Endothelial cell (in vitro differentiated cells): ENCODE measurements around the gene KIAA1671. TPM values are rescaled to one million over a fixed set of nuclear protein-coding genes. Genes with fewer than 3 reads are reported as not detected.

Source experiments
- DNase-seq: peaks from one replicate; pipeline ENCODE4 v3.0.0; 2021; ENCODE audit warnings: low spot score
- H3K27ac Mint-ChIP-seq: one replicate; pipeline ENCODE4 v1.8.0; 2021; ENCODE audit warnings: mixed read lengths, inconsistent platforms; ENCODE audit not compliant: unreplicated experiment
- H3K27me3 Mint-ChIP-seq: one replicate; pipeline ENCODE4 v1.8.0; 2021; ENCODE audit warnings: mild to moderate bottlenecking, moderate library complexity, mixed read lengths, inconsistent platforms; ENCODE audit not compliant: unreplicated experiment
- H3K36me3 Mint-ChIP-seq: one replicate; pipeline ENCODE4 v1.8.0; 2021; ENCODE audit warnings: mild to moderate bottlenecking, low read depth, mixed read lengths, inconsistent platforms; ENCODE audit not compliant: unreplicated experiment
- H3K4me1 Mint-ChIP-seq: one replicate; pipeline ENCODE4 v1.8.0; 2021; ENCODE audit warnings: mild to moderate bottlenecking, mixed read lengths, inconsistent platforms; ENCODE audit not compliant: unreplicated experiment
- H3K4me3 Mint-ChIP-seq: one replicate; pipeline ENCODE4 v1.8.0; 2021; ENCODE audit warnings: mild to moderate bottlenecking, mixed read lengths, inconsistent platforms; ENCODE audit not compliant: unreplicated experiment
- H3K9me3 Mint-ChIP-seq: one replicate; pipeline ENCODE4 v1.8.0; 2021; ENCODE audit warnings: mixed read lengths, inconsistent platforms; ENCODE audit not compliant: unreplicated experiment
- total RNA-seq: library from RNA; stranded (reverse); fragmentation: NEBNext Ultra II Directional; extraction: Animal tissue kit (Norgen Biotek cat#: 25700); gene quantifications from one replicate; pipeline ENCODE4 v1.2.1, GENCODE V29; 2021; ENCODE audit not compliant: unreplicated experiment
- TF ChIP-seq, protein P1 (sequence below): fragments of 200-600 bp; sonication (generic); IDR thresholded peaks from one replicate; pipeline ENCODE4 v1.5.0; 2021; ENCODE audit warnings: antibody characterized with exemption; ENCODE audit not compliant: unreplicated experiment

The KIAA1671 gene
- total RNA-seq, 1 donor from 2014 or later: 92.1 TPM

DNA sequence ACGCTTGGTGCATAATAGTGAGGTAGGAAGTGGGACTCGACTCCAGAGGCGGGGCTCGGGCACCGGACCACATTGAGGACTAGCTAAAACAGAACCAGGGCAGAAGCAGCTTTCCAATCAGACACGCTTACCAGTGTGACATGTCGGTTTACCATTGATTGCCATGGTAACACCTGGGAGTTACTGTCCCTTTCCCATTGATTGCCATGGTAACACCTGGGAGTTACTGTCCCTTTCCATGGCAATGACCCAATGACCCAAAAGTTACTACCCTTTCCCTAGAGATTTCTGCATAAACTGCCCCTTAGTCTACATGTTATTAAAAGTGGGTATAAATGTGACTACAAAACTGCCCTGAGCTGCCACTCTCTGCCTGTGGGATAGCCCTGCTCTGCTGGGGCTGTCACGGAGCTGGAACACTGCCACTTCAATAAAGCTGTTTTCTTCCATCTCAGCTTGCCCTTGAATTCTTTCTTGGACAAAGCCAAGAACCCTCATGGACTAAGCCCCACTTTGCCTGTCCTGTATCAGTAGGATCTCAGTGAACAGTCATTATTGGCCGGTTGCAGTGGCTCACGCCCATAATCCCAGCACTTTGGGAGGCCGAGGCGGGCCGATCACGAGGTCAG lies 169.7 kb downstream of the KIAA1671 start:
- peaks cover 52% of the 10 kb centered on the region for H3K4me1 Mint-ChIP-seq
- H3K27me3 Mint-ChIP-seq: peaks cover 24% of the 10 kb centered on the region
- no peak for DNase-seq
- peak overlapping the region; percentile 70 for H3K27ac Mint-ChIP-seq
- H3K9me3 Mint-ChIP-seq: no peaks in the 10 kb centered on the region
- TF ChIP-seq, protein P1, sequence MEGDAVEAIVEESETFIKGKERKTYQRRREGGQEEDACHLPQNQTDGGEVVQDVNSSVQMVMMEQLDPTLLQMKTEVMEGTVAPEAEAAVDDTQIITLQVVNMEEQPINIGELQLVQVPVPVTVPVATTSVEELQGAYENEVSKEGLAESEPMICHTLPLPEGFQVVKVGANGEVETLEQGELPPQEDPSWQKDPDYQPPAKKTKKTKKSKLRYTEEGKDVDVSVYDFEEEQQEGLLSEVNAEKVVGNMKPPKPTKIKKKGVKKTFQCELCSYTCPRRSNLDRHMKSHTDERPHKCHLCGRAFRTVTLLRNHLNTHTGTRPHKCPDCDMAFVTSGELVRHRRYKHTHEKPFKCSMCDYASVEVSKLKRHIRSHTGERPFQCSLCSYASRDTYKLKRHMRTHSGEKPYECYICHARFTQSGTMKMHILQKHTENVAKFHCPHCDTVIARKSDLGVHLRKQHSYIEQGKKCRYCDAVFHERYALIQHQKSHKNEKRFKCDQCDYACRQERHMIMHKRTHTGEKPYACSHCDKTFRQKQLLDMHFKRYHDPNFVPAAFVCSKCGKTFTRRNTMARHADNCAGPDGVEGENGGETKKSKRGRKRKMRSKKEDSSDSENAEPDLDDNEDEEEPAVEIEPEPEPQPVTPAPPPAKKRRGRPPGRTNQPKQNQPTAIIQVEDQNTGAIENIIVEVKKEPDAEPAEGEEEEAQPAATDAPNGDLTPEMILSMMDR: no peak
- H3K4me3 Mint-ChIP-seq: no peak overlapping the region
- peaks cover 75% of the 10 kb centered on the region for H3K36me3 Mint-ChIP-seq

GRCh38 chr22:25123677-25124076 lies 171.2 kb downstream of the KIAA1671 start:
- peaks cover 22% of the 10 kb centered on the region for H3K27me3 Mint-ChIP-seq
- peak overlapping the region; percentile 33 for H3K4me3 Mint-ChIP-seq
- H3K36me3 Mint-ChIP-seq: peaks cover 70% of the 10 kb centered on the region
- peaks cover 50% of the 10 kb centered on the region for H3K4me1 Mint-ChIP-seq
- DNase-seq: no peak
- TF ChIP-seq, protein P1: no peak
- H3K9me3 Mint-ChIP-seq: no peaks in the 10 kb centered on the region
- no peak overlapping the region for H3K27ac Mint-ChIP-seq

DNA sequence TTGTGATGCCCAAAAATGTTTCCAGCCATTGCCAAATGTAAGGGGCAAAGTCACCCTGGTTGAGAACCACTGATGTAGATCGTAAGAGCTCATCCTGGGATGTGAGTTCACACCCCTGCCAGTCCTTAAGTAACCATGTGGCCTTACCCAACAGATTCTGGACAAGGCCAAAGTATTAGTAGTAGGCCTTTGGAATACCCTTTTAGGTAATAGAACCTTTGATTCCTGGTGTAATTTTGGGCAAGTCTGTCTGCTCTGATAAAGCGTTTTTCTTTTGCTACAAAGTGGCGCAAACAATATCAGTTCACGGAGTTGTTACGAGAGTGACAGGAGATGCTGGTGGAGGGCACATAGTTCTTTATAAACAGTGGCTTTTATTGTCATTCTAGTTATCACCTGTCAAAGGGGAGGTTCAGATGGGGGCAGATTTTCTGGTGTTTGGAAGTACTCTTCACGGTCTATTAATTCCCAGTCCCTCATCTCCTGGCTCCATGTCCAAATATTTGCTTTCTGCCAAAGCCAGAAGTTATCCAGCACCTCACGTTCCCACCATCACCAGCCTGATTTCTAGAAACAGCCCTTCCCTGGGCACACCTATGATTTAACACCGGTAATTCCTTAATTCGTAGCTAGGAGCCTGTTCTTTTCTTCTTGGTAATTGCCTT lies 173.3 kb downstream of the KIAA1671 start:
- TF ChIP-seq, protein P1: no peak
- H3K4me3 Mint-ChIP-seq: peak overlapping the region; percentile 3
- peaks cover 11% of the 10 kb centered on the region for H3K27me3 Mint-ChIP-seq
- H3K36me3 Mint-ChIP-seq: peaks cover 55% of the 10 kb centered on the region
- peaks cover 31% of the 10 kb centered on the region for H3K4me1 Mint-ChIP-seq
- no peak for DNase-seq
- H3K9me3 Mint-ChIP-seq: no peaks in the 10 kb centered on the region
- no peak overlapping the region for H3K27ac Mint-ChIP-seq

GRCh38 chr22:25126510-25126909 lies 174.0 kb downstream of the KIAA1671 start:
- DNase-seq: no peak
- TF ChIP-seq, protein P1: no peak
- Mint-ChIP-seq H3K4me1 (peaks cover 26% of the 10 kb centered on the region), H3K27me3 (peaks cover 9% of the 10 kb centered on the region), H3K9me3 (no peaks in the 10 kb centered on the region), H3K4me3 (peak overlapping the region; percentile 3), H3K27ac (no peak overlapping the region), H3K36me3 (peaks cover 51% of the 10 kb centered on the region)

- Mint-ChIP-seq H3K4me1 (peaks cover 26% of the 10 kb centered on the region), H3K4me3 (peak overlapping the region; percentile 11), H3K27ac (no peak overlapping the region), H3K9me3 (no peaks in the 10 kb centered on the region), H3K36me3 (peaks cover 43% of the 10 kb centered on the region), H3K27me3 (peaks cover 9% of the 10 kb centered on the region)
- DNase-seq: no peak
- TF ChIP-seq, protein P1: no peak
These were observed 174.8 kb downstream of the KIAA1671 start for GRCh38 chr22:25127318-25127717.
